NCI-H146 treated with DMSO at 0.1 percent for 48 hours (cell line): ENCODE data around the gene DSG2.
"Not testable (repeated sequence)": the region's sequence is repeated elsewhere in the genome, so short reads cannot be mapped to it uniquely, and the experiment has no call there.

ENCODE experiments used
- DNase-seq: peaks from one replicate; lab custom pipeline; 2025; ENCODE audit not compliant: unreplicated experiment; lab: John Stamatoyannopoulos, UW

Gene DSG2

DNA sequence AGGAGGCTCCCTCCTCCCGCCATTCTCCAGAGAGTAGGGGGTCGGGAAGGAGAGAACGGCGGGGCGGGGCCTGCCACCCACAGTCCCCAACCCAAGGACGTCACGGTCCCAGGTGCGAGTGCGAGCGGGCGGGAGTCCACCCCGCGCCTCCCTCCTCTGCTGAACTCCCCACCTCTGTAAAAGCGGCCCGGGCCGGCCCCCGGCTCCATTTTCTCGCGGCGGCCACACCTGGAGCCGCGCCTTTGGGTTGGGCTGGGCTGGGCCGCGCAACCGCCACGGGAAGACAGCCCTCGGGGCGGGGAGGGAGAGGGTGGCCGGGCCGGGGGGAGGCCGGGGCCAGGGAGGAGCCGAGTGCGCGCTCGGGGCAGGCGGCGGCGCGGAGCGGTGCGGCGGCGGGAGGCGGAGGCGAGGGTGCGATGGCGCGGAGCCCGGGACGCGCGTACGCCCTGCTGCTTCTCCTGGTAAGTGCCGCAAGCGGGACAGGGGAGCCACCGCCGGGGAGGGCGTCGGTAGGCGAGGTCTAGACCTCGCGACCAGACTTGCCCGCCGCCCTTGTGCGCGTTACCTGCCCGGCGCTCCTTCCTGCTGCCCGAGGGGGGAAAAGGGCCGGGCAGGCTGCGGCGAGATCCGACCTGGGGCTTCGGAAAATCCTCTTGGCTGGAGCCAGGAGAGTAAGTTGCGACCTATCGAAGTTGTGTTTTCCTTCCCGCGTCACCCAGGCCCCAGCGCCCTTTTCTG, at the start of gene DSG2:
Gene DSG2 (plus strand): TSS at position 342 of the 738 bp plus-strand sequence. CDS start 75 bp downstream, at position 417.
- DNase-seq, result peak; percentile 27

GRCh38 chr18:31450409-31450808, 47.6 kb upstream of the DSG2 start:
- DNase-seq, result no peak

GRCh38 chr18:31451625-31452024, 46.4 kb upstream of the DSG2 start:
- no peak for DNase-seq

DNA sequence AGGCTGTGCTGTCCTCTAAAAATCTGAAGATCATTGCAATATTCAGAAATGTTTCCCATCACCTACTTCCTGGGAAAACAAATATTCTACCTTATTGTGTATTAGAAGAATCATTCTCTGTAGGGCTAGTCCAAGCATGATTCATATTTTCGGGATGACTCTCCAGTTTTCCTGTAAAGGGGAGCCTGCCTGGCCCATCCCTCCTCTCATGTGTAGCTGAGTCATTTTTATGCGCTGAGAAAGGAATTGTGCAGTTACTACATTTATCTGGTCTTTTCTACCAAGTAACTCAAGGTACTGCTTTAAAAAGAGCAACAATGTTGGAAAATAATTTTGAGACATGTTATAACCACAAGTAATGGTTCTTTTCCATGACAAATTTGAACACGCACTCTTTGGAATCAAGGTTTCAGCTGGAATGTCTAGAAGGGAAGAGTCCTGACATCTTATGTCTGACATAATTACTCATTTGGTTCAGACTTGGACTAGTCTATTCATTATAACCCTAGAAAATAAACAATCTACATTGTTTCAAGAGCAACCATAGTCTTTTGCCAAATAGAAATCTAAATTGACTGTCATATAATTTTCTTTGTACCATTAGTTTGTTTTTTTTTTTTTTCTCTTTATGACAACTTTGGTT, 43.8 kb upstream of the DSG2 start:
- DNase-seq, result no peak

GRCh38 chr18:31469629-31470028, 28.3 kb upstream of the DSG2 start:
- no peak for DNase-seq

DNA sequence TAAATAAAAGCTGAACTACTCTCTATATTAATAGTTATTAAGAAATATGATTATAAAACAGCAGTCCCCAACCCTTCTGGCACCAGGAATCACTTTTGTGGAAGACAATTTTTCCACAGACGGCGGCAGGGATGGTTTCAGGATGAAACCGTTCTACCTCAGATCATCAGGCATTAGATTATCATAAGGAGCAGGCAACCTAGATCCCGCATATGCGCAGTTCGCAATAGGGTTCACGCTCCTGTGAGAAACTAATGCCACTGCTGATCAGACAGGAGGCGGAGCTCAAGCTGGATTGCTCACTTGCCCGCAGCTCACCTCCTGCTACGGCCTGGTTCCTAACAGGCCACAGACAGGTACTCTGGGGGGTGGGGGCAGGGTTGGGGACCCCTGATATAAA, 19.3 kb upstream of the DSG2 start:
- no peak for DNase-seq

GRCh38 chr18:31482051-31482450, 15.9 kb upstream of the DSG2 start:
- no peak for DNase-seq

GRCh38 chr18:31483396-31483795, 14.6 kb upstream of the DSG2 start:
- no peak for DNase-seq

DNA sequence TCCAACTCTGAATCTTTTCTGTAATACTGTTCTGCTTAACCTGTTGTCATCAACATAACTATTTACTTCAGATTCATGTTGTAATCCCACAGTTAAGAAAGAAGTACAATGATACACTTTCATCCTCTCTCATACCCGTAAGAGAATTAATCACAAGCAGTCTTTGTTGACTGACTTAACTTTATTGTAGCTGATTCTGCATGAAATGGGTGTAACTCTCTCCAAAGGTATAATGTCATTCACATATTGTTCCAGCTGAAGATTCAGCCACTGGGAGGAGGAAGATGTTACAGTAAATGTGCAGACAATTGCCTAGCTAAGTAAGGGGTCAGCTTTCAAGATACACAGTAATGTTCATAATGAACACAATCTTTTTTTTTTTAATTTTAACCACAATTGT, 13.5 kb upstream of the DSG2 start:
- no peak for DNase-seq

DNA sequence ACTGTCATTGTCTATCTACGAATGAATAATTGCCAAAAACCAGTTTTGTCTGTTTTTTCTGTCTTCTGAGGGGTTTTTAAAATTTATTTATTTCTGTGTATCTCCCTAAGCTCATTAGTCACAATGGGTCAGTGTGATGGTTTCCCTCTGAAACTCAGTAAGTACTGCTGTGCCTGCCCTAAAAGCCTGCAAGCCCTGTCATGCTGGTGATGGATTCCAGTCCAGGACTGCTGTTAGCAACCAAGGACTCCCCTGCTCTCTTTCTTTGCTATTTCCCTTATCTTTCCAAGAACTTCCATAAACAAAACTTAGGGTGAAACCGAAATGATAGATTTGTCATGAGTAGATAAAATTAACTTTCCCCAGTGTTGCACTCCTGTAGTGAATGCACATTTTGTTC, 11.8 kb upstream of the DSG2 start:
- DNase-seq, result no peak

- no peak for DNase-seq
Observed at GRCh38 chr18:31487246-31488015, 10.5 kb upstream of the DSG2 start.

DNA sequence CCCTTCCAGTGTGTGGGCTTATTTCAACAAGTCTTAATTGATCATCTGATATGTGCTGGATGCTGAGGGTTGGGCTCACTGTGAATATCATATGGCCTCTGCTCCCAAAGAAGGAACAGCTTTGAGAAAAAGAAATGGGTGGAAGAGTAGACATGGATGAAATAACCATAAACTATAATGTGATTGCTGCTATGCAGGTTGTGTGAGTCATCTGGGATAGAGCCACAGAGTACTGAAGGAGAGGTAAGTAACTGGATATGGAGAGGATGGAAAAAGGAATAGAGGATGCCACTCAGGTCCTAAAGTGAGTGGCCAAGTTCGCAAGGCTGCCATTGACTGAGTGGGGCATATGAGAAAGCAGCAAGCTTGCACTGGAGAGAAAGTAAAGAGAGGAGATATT, 8.7 kb upstream of the DSG2 start:
- no peak for DNase-seq

DNA sequence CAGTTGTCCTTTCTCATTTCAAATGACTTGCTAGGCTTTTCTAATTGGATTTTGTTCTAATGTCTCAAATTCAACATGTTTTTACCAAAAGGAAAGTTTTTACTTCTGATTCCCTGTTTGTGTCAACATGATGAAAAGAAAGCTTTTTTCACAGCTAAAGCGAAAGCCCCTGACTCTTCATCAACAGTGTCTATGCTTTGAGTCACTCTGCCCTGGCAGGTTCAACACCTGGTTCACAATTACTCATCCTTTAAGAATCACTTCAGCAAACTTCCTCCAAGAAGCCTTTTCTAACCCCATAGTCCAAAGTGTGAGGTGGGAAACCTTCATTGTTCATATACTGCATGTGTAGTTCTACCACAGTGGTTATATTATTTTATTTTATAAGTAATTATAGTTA, 7.6 kb upstream of the DSG2 start:
- DNase-seq, result no peak

DNA sequence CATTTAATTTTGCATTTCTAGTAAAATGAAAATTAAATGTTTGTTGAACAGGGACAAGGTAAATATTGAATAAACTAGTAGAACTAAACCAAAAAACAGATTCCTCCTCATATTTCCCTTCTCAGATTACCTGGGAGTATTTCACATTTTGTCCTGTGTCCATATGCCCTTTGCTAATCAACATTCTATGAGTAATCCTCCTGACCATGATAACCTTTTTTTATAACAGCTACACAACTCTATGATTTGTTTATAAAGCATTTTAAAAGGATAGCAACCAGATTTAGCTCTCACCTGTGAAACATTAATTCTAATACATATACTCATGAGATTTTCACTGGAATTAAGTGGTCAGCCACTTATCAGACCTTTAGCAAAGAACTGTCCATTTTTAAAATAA, 7.1 kb upstream of the DSG2 start:
- DNase-seq, result no peak

GRCh38 chr18:31491586-31491985, 6.4 kb upstream of the DSG2 start:
- no peak for DNase-seq

GRCh38 chr18:31492671-31493070, 5.3 kb upstream of the DSG2 start:
- DNase-seq, result no peak

DNA sequence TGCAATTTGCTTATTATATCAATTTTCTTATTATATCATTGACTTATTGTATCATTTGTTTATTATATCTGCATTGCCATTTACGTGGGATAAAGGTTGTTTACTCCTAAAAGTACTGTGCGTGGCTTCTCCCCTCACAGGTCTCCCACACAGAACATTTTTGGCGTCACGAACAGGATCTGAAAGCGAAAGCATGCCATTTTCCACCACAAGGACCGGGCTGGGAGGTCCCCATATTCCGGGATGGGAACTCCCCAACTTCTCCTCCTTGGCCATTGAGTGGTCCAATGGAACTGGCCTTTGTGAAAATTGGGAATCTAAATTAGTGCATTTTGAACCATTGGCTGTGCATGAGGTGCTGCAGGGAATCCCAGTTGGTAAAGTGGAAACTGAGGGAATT, 4.8 kb upstream of the DSG2 start:
- no peak for DNase-seq

GRCh38 chr18:31493941-31494340, 4.0 kb upstream of the DSG2 start:
- no peak for DNase-seq

DNA sequence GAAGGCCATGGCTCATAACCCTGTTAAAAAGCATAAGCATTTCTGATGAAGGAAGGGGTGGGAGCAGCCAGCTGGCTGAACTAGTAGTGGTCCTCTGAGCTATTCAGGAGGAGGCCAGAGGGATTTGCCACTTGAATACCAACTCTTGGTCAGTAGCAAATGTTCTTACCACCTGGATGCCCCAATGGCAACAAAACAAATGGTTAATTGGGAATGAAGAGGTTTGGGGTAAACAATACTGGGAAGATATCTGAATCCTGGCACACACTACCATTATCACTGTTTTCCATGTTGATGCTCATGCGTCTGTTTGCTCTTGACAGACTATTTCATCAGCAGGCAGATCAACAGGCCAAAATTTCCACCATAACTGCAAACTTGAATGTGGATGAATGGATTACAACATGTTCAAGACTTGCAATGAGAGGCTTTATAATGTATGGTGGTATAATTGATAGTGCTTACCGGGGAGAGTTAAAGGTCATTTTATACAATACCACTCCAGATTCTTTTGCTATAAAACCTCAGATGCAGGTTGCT, 3.2 kb upstream of the DSG2 start:
- DNase-seq, result not testable (repeated sequence)

DNA sequence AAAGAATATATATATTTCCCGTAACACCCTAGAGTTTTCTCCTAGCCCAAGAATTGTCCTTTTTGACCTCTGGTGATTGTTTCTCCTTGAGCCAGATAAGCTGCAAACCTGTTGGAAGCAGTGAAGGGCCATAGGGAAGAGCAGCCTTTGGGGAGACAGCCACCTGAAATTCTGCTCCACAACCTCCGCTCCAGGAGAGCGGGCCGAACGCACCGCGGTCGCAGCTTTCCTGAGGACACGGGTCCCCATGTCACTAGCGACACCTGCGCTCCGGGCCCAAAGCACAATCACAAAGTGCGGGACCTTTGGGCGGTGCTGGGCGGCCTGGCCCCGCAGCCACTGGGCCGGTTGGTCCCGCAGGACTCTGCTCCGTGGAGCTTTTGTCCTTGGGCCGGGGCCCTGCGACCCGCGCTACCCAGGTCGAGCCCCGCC, 557 bp upstream of the DSG2 start:
- DNase-seq, result no peak

DNA sequence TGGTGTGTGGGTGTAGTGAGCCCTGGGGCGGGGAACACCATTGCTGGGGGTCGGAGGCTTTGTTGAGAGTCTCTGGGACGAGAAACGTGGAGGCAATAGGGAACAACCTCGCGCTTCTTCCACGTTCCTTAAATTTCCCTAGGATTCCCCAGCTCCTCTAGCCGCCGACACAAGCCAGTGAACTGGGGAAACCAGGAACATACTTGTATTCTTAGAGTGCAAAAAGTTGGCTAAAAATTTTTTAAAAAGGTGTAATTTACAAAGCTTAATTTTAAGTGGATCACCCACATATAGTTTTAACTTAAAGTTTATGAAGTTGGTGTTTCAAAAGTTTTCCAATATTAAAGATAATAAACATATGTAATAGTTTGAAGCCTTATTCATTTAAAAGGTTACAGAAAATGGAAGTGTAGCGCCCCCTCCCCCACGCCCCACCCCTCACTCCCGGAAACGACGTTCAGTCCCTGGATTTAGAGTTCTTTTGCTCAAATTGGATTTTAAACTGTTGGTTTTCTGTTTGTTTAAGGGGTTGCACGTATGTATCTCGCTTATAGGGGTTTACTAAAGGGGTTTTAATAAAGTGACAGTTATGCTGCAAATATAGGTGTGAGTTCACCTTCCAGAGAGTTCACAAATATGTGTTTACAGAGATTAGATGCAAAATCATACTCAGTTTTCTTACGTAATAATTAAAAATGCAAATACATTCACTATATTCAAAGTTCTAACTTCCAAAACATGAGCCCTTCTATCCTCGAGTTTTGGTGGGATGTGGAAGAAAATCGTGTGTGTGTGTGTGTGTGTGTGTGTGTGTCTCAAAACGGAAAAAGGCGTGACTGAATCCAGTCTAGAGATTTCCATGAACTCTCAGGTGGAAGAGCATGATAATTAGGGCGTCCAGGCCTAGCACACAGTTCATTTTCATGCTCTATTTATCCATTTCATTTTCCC, 872 bp downstream of the DSG2 start:
- DNase-seq, result no peak
